IPS DF 19.7 (cell line): ENCODE data around the gene ENDOD1.
"Not testable (repeated sequence)": the region's sequence is repeated elsewhere in the genome, so short reads cannot be mapped to it uniquely, and the experiment has no call there.

ENCODE experiments used
- DNase-seq: peaks from one replicate; pipeline ENCODE4 v3.0.0-alpha.2; 2013; ENCODE audit warnings: low read depth, low spot score

Gene ENDOD1

GRCh38 chr11:95104121-95104830, 14.6 kb downstream of the ENDOD1 start:
- DNase-seq: no peak

GRCh38 chr11:95104856-95105255, 15.2 kb downstream of the ENDOD1 start:
- no peak for DNase-seq

GRCh38 chr11:95108159-95108611, 18.5 kb downstream of the ENDOD1 start:
- no peak for DNase-seq

GRCh38 chr11:95108671-95109551, 19.3 kb downstream of the ENDOD1 start:
- DNase-seq: no peak

DNA sequence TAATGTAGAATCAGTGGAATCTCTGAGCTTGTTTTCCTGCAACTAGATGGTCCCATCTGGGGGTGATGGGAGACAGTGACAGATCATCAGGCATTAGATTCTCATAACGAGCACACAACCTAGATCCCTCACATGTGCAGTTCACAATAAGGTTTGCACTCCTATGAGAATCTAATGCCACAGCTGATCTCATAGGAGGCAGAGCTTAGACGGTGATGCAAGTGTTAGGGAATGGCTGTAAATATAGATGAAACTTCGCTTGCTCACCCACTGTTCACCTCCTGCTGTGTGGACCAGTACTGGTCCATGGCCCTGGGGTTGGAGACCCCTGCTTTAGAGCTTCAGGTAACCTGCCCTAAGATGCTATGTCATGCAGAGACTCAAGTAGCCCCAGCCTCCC, 21.8 kb downstream of the ENDOD1 start:
- not testable (repeated sequence) for DNase-seq

- DNase-seq: no peak
Observed at GRCh38 chr11:95111923-95112540, 22.4 kb downstream of the ENDOD1 start.

DNA sequence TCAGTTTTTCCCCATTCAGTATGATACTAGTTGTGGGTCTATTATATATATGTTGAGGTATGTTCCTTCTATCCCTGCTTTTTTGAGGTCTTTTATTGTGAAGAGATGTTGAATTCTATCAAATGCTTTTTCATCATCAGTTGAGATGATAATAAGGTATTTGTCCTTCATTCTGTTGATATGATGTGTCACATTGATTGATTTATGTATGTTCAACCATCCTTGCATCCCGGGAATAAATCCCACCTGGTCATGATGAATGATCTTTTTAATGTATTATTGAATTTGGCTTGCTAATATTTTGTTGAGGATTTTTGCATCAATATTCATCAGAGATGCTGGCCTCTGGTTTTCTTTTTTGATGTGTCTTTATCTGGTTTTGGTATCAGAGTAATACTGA, 26.0 kb downstream of the ENDOD1 start:
- DNase-seq: no peak

DNA sequence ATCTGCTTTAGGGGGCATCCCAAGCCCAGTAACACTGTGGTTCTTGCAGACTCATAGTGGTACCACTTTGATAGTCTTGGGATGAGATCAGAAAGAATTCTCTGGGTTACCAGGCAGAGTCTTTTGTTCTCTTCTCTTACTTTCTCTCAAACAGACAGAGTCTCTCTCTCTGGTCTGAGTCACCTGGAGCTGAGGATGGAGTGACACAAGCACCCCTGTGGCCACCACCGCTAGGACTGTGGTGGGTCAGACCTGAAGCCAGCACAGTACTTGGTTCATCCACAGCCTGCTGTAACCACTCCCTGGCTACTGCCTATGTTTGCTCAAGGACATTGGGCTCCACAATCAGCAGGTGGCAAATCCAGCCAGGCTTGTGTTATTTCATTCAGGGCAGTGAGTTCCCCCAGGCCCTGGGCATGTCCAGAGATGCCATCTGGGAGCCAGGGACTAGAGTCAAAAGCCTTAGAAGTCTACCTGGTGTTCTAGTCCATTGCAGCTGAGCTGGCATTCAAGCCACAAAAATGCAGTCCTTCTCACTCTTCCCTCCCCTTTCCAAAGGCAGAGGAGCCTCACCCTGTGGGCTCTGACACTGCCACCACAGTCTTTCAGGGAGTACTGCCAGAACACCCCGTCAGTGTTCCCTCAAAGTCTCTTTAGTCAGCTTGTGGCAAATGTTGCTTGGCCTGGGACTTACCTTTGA, 29.9 kb downstream of the ENDOD1 start:
- DNase-seq: no peak

DNA sequence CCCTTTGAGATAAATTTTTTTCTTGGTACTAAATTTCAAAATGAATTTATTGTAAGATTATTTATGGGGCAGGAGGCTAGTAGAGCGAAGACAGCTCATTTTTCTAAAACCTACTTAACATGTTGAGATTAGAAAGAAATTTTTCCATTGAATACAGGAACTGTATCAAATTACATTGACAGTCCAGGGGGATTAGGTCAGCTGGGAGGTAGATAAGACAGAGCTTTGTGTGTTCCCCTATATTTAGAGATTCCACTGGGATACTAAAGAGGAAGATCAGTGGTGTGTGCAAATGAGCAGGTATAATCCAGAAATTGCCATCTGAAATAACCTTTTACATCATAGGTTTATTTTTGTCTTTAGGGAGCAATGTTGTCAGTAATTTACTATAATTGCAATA, 32.1 kb downstream of the ENDOD1 start:
- no peak for DNase-seq

DNA sequence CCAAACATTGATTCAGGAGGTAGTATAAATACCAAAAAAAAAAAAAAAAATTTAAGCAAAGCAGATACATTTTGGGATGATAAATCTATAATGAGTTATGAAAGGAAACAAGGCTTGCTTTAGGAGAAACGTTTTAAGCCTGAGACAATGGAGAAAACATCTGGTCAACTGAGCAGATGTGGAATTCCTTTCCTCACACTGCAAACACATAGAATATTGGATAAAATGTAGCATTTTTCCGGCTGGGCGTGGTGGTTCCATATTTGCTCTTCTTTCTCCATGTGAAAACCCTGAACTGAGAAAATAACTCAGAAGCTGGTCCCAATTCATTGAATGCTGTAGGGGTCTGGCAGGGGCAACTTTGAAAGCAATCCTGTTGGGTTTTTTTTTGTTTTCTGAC, 33.9 kb downstream of the ENDOD1 start:
- no peak for DNase-seq

DNA sequence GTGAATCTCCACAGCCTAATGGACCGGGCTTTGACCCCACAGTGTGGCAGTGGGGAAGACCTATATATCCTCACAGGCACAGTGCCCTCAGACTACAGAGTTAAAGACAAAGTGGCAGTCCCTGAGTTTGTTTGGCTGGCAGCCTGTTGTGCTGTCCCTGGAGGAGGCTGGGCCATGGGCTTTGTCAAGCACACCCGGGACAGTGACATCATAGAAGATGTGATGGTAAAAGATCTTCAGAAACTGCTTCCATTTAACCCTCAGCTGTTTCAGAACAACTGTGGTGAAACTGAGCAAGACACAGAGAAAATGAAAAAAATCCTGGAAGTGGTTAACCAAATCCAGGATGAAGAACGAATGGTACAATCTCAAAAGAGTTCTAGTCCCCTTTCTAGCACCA, 39.0 kb downstream of the ENDOD1 start:
- DNase-seq: no peak

DNA sequence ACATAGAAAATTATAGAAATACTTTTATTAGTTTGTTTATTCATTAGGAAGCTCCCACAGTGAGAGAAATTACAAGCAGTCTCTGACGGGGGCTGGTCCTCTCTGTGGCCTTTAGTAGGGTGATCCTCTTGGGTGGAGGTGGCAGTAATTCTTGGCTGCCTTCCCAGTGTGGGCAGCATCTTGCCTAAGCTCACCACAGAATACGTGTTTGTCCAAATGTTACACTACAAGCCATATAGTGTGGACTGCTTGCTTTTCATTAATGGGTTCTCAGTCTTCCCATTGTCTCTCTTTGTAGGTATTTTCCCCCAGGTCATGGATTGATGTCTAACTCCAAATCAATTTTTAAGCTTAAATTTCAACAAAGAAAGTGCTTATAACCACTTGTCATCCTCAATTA, 43.3 kb downstream of the ENDOD1 start:
- no peak for DNase-seq

GRCh38 chr11:95134491-95134890, 44.8 kb downstream of the ENDOD1 start:
- no peak for DNase-seq

DNA sequence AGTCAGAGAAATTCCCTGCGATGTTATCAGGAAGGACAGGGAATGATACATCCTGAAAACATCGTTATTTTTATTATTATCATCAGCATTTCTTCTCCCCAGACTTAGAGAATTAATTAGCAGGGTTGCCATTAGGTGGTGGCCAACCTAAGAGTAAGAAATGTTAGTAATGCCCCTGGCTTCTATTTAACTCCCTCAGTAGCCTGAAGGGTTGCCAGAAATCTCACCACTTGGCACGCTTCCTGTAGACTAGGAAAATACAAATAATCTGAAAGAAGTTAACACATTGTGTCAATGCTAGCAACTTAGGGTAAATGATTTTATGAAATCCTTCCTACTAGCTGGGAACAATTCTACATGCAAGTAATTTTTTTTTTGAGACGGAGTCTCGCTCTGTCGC, 45.5 kb downstream of the ENDOD1 start:
- no peak for DNase-seq

GRCh38 chr11:95135880-95136279, 46.2 kb downstream of the ENDOD1 start:
- DNase-seq: no peak

GRCh38 chr11:95136747-95137146, 47.1 kb downstream of the ENDOD1 start:
- DNase-seq: not testable (repeated sequence)

DNA sequence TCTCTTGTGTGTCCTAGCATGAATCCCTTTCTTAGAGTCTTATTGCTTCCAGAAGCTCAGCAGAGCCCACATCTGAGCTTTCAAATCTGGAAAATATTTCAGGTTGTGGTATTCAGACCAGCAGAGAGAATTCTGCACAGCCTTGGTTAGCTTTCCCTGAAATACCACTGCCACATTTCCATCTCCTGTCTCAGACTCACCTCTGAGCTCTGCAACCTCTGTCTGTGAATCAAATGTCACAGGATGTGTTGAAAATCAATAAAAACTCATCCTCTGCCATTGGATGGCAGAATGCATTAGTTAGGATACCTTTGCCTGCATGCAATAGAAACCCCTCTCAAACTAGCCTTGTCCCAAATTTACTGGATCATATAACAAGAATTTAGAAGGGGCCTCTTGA, 47.7 kb downstream of the ENDOD1 start:
- DNase-seq: no peak

DNA sequence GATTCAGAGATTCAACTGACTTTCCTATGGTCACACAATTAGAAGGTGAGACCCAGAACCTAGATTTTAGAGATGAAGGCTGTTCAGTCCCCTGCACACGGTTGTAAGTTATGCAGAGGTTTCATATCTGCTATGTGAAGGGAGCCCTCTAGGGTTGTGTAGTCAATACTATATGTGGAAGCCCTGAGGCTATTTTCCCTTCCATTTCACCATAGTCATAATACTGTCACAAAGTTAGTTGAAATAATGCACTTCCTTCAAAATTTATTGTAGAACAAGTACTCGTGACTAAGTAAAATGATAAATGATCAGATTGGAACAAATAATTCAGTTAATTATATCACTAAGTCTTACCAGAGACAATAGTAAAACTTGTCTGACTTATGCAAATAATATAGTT, 48.8 kb downstream of the ENDOD1 start:
- DNase-seq: no peak

- no peak for DNase-seq
Observed at GRCh38 chr11:95140397-95141033, 50.9 kb downstream of the ENDOD1 start.

- DNase-seq: no peak
Observed at GRCh38 chr11:95142431-95142830, 52.8 kb downstream of the ENDOD1 start.

GRCh38 chr11:95143106-95143681, 53.5 kb downstream of the ENDOD1 start:
- DNase-seq: no peak
